Measurements from ENCODE around the gene ADH7. TPM values are rescaled to one million over a fixed set of nuclear protein-coding genes. Genes with fewer than 3 reads are reported as not detected.
"Not testable (repeated sequence)": the region's sequence is repeated elsewhere in the genome, so short reads cannot be mapped to it uniquely, and the experiment has no call there.

Gene ADH7
- total RNA-seq, 2 donors from 2014 or later = not detected

GRCh38 chr4:99417125-99417524, 18.0 kb downstream of the ADH7 start:
- no peak overlapping the region for H3K4me3 ChIP-seq
- no peaks in the 10 kb centered on the region for H3K36me3 ChIP-seq
- intact Hi-C loops (cut with DNase I) = no loop called here
- H3K27ac ChIP-seq = peak overlapping the region; percentile 9
- no peaks in the 10 kb centered on the region for H3K27me3 ChIP-seq
- no peak overlapping the region for H3K9ac ChIP-seq (ENCODE audit: low read depth in 2 of 2, low read length in 2 of 2)
- no peaks in the 10 kb centered on the region for H3K9me3 ChIP-seq
- TF ChIP-seq, protein P1, sequence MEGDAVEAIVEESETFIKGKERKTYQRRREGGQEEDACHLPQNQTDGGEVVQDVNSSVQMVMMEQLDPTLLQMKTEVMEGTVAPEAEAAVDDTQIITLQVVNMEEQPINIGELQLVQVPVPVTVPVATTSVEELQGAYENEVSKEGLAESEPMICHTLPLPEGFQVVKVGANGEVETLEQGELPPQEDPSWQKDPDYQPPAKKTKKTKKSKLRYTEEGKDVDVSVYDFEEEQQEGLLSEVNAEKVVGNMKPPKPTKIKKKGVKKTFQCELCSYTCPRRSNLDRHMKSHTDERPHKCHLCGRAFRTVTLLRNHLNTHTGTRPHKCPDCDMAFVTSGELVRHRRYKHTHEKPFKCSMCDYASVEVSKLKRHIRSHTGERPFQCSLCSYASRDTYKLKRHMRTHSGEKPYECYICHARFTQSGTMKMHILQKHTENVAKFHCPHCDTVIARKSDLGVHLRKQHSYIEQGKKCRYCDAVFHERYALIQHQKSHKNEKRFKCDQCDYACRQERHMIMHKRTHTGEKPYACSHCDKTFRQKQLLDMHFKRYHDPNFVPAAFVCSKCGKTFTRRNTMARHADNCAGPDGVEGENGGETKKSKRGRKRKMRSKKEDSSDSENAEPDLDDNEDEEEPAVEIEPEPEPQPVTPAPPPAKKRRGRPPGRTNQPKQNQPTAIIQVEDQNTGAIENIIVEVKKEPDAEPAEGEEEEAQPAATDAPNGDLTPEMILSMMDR (IDR thresholded peaks at IDR 0.05) = no peak
- no peak for DNase-seq
- no peaks in the 10 kb centered on the region for H3K4me1 ChIP-seq

DNA sequence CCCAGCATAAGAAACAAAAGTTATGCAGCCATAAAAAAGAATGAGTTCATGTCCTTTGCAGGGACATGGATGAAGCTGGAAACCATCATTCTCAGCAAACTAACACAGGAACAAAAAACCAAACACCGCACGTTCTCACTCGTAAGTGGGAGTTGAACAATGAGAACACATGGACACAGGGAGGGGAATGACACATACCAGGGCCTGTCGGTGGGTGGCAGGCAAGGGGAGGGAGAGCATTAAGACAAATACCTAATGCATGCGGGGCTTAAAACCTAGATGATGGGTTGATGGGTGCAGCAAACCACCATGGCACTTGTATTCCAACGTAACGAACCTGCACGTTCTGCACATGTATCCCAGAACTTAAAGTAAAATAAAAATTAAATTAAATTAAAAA, 19.4 kb downstream of the ADH7 start:
- H3K4me1 ChIP-seq = not testable (repeated sequence)

GRCh38 chr4:99414902-99415301, 20.2 kb downstream of the ADH7 start:
- H3K36me3 ChIP-seq; intact Hi-C loops (cut with DNase I); H3K27me3 ChIP-seq; H3K9me3 ChIP-seq; DNase-seq; H3K4me1 ChIP-seq; H3K4me3 ChIP-seq; H3K27ac ChIP-seq; H3K9ac ChIP-seq (ENCODE audit: low read depth in 2 of 2, low read length in 2 of 2): not testable (repeated sequence)

More for the DNA sequence above, 19.4 kb downstream of the ADH7 start:
- H3K36me3 ChIP-seq; H3K27me3 ChIP-seq; H3K4me3 ChIP-seq; intact Hi-C loops (cut with DNase I); H3K9me3 ChIP-seq; H3K27ac ChIP-seq; H3K9ac ChIP-seq (ENCODE audit: low read depth in 2 of 2, low read length in 2 of 2); DNase-seq: not testable (repeated sequence)

GRCh38 chr4:99414401-99414800, 20.7 kb downstream of the ADH7 start:
- Histone ChIP-seq H3K9ac (ENCODE audit: low read depth in 2 of 2, low read length in 2 of 2) (no peak overlapping the region), H3K36me3 (no peaks in the 10 kb centered on the region), H3K27ac (no peak overlapping the region), H3K9me3 (no peaks in the 10 kb centered on the region), H3K27me3 (no peaks in the 10 kb centered on the region), H3K4me1 (no peaks in the 10 kb centered on the region), H3K4me3 (no peak overlapping the region)
- TF ChIP-seq, protein P1 (IDR thresholded peaks at IDR 0.05) = no peak
- intact Hi-C loops (cut with DNase I) = no loop called here
- peak; percentile 58 for DNase-seq

GRCh38 chr4:99413140-99413539, 22.0 kb downstream of the ADH7 start:
- DNase-seq = no peak
- TF ChIP-seq, protein P1 (IDR thresholded peaks at IDR 0.05) = no peak
- no peak overlapping the region for H3K27ac ChIP-seq
- H3K27me3 ChIP-seq = no peaks in the 10 kb centered on the region
- no peaks in the 10 kb centered on the region for H3K4me1 ChIP-seq
- intact Hi-C loops (cut with DNase I) = no loop called here
- no peaks in the 10 kb centered on the region for H3K9me3 ChIP-seq
- no peak overlapping the region for H3K4me3 ChIP-seq
- no peaks in the 10 kb centered on the region for H3K36me3 ChIP-seq
- H3K9ac ChIP-seq (ENCODE audit: low read depth in 2 of 2, low read length in 2 of 2) = no peak overlapping the region

GRCh38 chr4:99411041-99411440, 24.1 kb downstream of the ADH7 start:
- DNase-seq = no peak
- Histone ChIP-seq H3K4me1 (no peaks in the 10 kb centered on the region), H3K36me3 (no peaks in the 10 kb centered on the region), H3K27ac (no peak overlapping the region), H3K9ac (ENCODE audit: low read depth in 2 of 2, low read length in 2 of 2) (no peak overlapping the region), H3K27me3 (no peaks in the 10 kb centered on the region), H3K4me3 (no peak overlapping the region), H3K9me3 (no peaks in the 10 kb centered on the region)
- intact Hi-C loops (cut with DNase I) = no loop called here
- TF ChIP-seq, protein P1 (IDR thresholded peaks at IDR 0.05) = no peak

- no peaks in the 10 kb centered on the region for H3K27me3 ChIP-seq
- no peaks in the 10 kb centered on the region for H3K9me3 ChIP-seq
- H3K36me3 ChIP-seq = no peaks in the 10 kb centered on the region
- no peak overlapping the region for H3K4me3 ChIP-seq
- peaks cover 3% of the 10 kb centered on the region for H3K4me1 ChIP-seq
- intact Hi-C loops (cut with DNase I) = no loop called here
- TF ChIP-seq, protein P1 (IDR thresholded peaks at IDR 0.05) = no peak
- no peak overlapping the region for H3K27ac ChIP-seq
- no peak for DNase-seq
- H3K9ac ChIP-seq (ENCODE audit: low read depth in 2 of 2, low read length in 2 of 2) = no peak overlapping the region
Observed at GRCh38 chr4:99410075-99410474, 25.1 kb downstream of the ADH7 start.

Measured in colonic mucosa (tissue), 4 donors.